HL-60 (cell line): ENCODE results near the gene EIF4B.

Experiments used
- CTCF ChIP-seq: IDR thresholded peaks from one replicate; pipeline ENCODE4 v1.5.1; 2011; ENCODE audit warnings: low read length, control low read depth, inconsistent platforms; ENCODE audit not compliant: insufficient read depth
- GABPA ChIP-seq: IDR thresholded peaks from 2 replicates; pipeline ENCODE4 v1.6.1; 2012; ENCODE audit warnings: low read depth
- POLR2AphosphoS5 ChIP-seq: IDR thresholded peaks from 2 replicates; pipeline ENCODE4 v1.6.1; 2012; ENCODE audit warnings: low read depth

DNA sequence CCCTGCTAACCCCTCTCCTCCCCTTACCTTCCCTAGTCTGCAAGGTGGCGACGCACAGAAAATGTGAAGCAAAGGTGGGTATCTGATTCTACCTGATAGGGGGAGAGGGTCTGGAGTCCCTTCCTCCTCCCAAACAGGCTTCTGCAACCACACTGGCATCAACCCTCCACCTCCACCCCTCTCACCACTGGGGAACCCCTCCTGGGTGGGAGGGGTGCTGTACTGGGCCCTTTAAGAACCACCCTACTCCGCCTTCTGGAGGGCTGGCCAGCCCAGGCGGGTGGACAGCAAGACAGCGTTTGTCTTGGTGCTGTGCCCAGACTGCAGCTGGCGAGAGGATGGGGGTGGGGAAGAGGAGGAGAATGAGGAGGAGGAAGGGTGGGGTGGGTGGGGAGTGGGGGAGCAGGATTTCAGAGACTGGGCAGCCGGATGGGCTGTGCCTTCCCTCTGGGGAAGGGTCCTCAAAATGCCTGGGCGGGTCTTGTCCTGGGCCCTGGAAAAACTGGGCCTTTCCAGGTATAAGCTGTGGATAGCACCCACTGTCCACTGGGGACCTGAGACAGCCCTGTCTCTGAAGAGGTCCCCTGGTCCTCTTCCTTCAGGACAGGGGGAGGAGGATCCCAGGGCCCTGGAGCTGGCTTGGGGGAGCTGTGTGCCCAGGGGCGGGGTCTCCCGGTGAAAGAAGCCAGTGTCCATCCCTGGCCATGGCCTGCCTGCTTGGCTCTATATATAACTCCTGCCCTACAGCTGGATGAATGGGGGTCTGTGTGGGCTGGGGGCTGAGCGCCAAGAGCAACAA lies 46.4 kb downstream of the EIF4B start:
- no peak for TF ChIP-seq CTCF
- TF ChIP-seq POLR2AphosphoS5: no peak
- TF ChIP-seq GABPA: no peak
